Measurements from ENCODE around the gene TAF5L.

The TAF5L gene

GRCh38 chr1:229648406-229648805, 22.5 kb upstream of the TAF5L start:
- TF ChIP-seq CTCF (IDR thresholded peaks at IDR 0.05; ENCODE audit: low read length) = no peak
- TF ChIP-seq EZH2 (IDR thresholded peaks at IDR 0.05; ENCODE audit: borderline replicate concordance, low read length) = no peak
- Histone ChIP-seq H3K9me2 (ENCODE audit: low read depth, low read length) (no peaks in the 10 kb centered on the region), H3K4me1 (ENCODE audit: insufficient read depth, low read length, severe bottlenecking) (no peaks in the 10 kb centered on the region), H3K9me3 (ENCODE audit: low read length) (no peaks in the 10 kb centered on the region), H3K9ac (ENCODE audit: low read length) (no peak overlapping the region), H3K27me3 (ENCODE audit: insufficient read depth, low read length) (no peaks in the 10 kb centered on the region), H3K4me2 (ENCODE audit: low read length) (no peak overlapping the region), H2AFZ (ENCODE audit: low read length) (no peak overlapping the region), H3K36me3 (ENCODE audit: insufficient read depth, low read length) (peaks cover 95% of the 10 kb centered on the region), H3F3A (ENCODE audit: insufficient read depth, low read length) (no peaks in the 10 kb centered on the region), H3K79me2 (ENCODE audit: insufficient read depth, low read length) (no peaks in the 10 kb centered on the region), H3K27ac (ENCODE audit: low read depth, low read length, poor library complexity, severe bottlenecking) (no peak overlapping the region), H4K20me1 (ENCODE audit: insufficient read depth, low read length) (no peaks in the 10 kb centered on the region), H3K4me3 (ENCODE audit: low read depth, low read length, poor library complexity, severe bottlenecking) (no peak overlapping the region)

GRCh38 chr1:229645324-229645993, 19.5 kb upstream of the TAF5L start:
- Histone ChIP-seq H3K36me3 (ENCODE audit: insufficient read depth, low read length) (peaks cover 93% of the 10 kb centered on the region), H3K27me3 (ENCODE audit: insufficient read depth, low read length) (no peaks in the 10 kb centered on the region), H3K4me2 (ENCODE audit: low read length) (no peak overlapping the region)

DNA sequence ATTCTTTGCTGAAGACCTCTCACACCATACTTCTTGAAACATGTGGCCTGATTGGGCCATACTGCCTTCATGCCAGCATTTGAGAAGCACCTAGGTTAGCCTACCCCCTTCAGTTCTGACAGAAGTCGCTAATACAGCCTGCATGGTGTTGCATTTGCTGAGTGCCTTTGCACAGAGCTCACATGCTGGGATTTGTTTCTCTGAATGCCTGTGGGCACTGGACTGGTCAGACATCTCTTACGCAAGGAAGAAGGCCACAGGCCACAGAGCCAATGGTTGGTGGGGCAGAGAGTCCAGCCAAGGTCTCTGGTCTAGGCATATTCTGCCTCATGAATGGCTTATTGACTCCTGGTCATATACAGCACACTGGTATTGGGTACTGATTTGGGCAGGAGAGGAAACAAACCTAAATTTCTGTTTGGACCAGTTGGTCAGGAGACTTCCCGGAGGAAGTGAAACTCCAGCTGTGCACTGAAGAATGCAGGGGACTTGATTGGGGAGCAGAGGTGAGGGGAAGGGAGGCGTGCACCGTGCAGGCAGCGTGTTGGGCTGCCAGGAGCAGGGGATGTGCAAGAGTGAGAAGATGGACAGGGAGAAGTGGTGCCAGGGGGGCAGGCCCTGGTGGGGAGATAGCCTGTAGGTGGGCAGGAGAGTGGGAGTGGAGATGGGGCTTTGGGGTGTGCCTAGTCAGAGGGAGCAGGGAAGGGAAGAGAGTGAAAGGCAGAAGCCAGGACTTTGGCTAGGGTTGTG, 18.2 kb upstream of the TAF5L start:
- Histone ChIP-seq H2AFZ (ENCODE audit: low read length) (no peak overlapping the region), H3K9me3 (ENCODE audit: low read length) (no peaks in the 10 kb centered on the region), H3K36me3 (ENCODE audit: insufficient read depth, low read length) (peaks cover 91% of the 10 kb centered on the region), H3K4me2 (ENCODE audit: low read length) (no peak overlapping the region), H3K4me3 (ENCODE audit: low read depth, low read length, poor library complexity, severe bottlenecking) (no peak overlapping the region), H3K79me2 (ENCODE audit: insufficient read depth, low read length) (peaks cover 11% of the 10 kb centered on the region; the same call in 1 of the 2 replicates), H3K4me1 (ENCODE audit: insufficient read depth, low read length, severe bottlenecking) (no peaks in the 10 kb centered on the region), H3K9ac (ENCODE audit: low read length) (no peak overlapping the region), H3K9me2 (ENCODE audit: low read depth, low read length) (no peaks in the 10 kb centered on the region), H3F3A (ENCODE audit: insufficient read depth, low read length) (no peaks in the 10 kb centered on the region), H3K27ac (ENCODE audit: low read depth, low read length, poor library complexity, severe bottlenecking) (no peak overlapping the region), H4K20me1 (ENCODE audit: insufficient read depth, low read length) (no peaks in the 10 kb centered on the region), H3K27me3 (ENCODE audit: insufficient read depth, low read length) (no peaks in the 10 kb centered on the region)
- TF ChIP-seq CTCF (IDR thresholded peaks at IDR 0.05; ENCODE audit: low read length) (no peak), EZH2 (IDR thresholded peaks at IDR 0.05; ENCODE audit: borderline replicate concordance, low read length) (no peak)

More at GRCh38 chr1:229645324-229645993, 19.5 kb upstream of the TAF5L start:
- no peaks in the 10 kb centered on the region for H4K20me1 ChIP-seq (ENCODE audit: insufficient read depth, low read length)
- H3K27ac ChIP-seq (ENCODE audit: low read depth, low read length, poor library complexity, severe bottlenecking) = no peak overlapping the region
- H3K9me2 ChIP-seq (ENCODE audit: low read depth, low read length) = no peaks in the 10 kb centered on the region
- no peak overlapping the region for H3K4me3 ChIP-seq (ENCODE audit: low read depth, low read length, poor library complexity, severe bottlenecking)
- H3K4me1 ChIP-seq (ENCODE audit: insufficient read depth, low read length, severe bottlenecking) = no peaks in the 10 kb centered on the region
- no peak overlapping the region for H3K9ac ChIP-seq (ENCODE audit: low read length)
- peaks cover 3% of the 10 kb centered on the region; the same call in 1 of the 2 replicates for H3K79me2 ChIP-seq (ENCODE audit: insufficient read depth, low read length)
- TF ChIP-seq EZH2 (IDR thresholded peaks at IDR 0.05; ENCODE audit: borderline replicate concordance, low read length) = no peak
- TF ChIP-seq CTCF (IDR thresholded peaks at IDR 0.05; ENCODE audit: low read length) = no peak
- H2AFZ ChIP-seq (ENCODE audit: low read length) = no peak overlapping the region
- H3F3A ChIP-seq (ENCODE audit: insufficient read depth, low read length) = no peaks in the 10 kb centered on the region
- H3K9me3 ChIP-seq (ENCODE audit: low read length) = no peaks in the 10 kb centered on the region
